GM12873 (cell line): ENCODE measurements around the gene MTCL1.

ENCODE experiments used
- TF ChIP-seq, protein P1 (sequence below): IDR thresholded peaks from 2 replicates; pipeline ENCODE4 v1.5.1; 2012; ENCODE audit warnings: low read depth, mild to moderate bottlenecking, moderate library complexity, low read length, control low read depth; ENCODE audit not compliant: insufficient read depth; ENCODE audit errors: missing control alignments

The MTCL1 gene

DNA sequence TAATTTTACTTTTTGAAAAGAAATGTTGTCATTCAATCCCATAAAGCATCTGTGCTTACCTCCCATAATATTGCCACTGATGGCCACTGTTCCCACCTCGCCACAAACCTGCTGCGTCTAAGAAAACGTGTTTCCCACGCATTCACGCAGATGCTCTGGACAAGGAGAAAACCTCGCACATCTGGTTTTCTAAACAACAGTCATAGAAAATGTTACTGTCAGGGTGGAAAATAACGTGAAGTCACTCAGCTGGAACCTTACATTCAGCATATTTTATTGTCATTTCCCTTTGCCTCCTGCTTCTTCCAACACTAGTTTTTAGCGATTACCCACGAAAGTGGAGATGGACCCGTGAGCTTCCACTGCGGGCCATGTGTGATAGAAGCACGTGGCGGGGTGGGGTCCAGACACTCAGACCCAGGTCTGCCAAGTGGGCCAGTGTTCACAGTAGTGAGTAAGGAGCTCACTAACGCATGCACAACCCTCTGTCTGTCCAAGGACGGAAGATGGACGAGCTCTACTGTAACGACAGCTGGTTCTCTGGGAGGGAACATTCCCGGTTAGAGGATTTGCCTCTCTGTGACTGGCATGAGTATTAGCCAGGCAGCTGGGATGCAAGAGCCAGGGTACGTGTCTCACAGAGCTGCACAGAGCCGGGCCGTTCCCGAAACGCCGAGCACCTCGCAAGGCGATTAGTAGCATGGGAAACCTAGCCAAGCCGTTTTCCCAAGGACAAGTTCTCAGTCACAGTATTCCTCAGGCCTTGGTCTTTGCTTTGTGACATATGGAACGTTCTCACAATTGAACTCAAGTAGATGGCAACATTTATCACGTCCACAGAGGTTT, 94.5 kb downstream of the MTCL1 start:
- TF ChIP-seq, protein P1, sequence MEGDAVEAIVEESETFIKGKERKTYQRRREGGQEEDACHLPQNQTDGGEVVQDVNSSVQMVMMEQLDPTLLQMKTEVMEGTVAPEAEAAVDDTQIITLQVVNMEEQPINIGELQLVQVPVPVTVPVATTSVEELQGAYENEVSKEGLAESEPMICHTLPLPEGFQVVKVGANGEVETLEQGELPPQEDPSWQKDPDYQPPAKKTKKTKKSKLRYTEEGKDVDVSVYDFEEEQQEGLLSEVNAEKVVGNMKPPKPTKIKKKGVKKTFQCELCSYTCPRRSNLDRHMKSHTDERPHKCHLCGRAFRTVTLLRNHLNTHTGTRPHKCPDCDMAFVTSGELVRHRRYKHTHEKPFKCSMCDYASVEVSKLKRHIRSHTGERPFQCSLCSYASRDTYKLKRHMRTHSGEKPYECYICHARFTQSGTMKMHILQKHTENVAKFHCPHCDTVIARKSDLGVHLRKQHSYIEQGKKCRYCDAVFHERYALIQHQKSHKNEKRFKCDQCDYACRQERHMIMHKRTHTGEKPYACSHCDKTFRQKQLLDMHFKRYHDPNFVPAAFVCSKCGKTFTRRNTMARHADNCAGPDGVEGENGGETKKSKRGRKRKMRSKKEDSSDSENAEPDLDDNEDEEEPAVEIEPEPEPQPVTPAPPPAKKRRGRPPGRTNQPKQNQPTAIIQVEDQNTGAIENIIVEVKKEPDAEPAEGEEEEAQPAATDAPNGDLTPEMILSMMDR: no peak

DNA sequence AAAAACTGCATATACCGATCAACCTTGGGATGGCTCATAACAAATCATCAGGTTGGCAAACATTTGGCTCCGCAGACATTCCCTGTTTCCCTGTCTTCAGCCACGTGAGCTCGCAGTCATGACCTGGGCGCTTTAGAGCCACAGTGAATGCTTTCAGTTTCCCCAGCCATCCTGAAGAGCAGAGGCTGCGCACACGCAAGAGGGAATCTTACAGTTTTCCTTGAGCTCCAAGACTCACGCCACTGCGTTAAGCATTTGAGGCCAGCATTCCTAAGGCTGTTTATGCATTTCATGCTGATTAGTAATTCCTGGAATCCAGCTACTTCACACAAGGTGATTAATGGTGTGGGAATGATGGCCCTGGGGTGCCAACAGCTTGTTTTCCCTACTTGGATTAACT, 95.1 kb downstream of the MTCL1 start:
- TF ChIP-seq, protein P1: no peak

DNA sequence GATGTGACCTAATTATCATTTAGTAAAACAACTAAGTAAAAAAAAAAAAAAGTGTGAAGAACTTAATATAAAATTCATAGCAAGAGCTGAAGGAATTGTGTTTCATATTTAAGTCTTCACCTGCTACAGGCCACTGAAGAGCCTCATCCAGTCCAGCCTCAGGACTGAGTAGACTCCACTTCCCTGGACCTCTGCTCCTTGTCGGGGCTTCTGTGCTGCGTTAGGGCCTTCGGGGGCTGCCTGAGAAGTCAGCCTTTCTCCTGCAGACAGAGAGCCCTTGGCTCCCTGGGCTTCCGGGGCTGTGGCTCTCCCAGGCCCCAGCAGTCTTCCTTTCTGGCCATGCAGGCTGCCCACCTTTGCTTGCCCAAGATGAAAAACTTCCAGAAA, 95.5 kb downstream of the MTCL1 start:
- TF ChIP-seq, protein P1: no peak

DNA sequence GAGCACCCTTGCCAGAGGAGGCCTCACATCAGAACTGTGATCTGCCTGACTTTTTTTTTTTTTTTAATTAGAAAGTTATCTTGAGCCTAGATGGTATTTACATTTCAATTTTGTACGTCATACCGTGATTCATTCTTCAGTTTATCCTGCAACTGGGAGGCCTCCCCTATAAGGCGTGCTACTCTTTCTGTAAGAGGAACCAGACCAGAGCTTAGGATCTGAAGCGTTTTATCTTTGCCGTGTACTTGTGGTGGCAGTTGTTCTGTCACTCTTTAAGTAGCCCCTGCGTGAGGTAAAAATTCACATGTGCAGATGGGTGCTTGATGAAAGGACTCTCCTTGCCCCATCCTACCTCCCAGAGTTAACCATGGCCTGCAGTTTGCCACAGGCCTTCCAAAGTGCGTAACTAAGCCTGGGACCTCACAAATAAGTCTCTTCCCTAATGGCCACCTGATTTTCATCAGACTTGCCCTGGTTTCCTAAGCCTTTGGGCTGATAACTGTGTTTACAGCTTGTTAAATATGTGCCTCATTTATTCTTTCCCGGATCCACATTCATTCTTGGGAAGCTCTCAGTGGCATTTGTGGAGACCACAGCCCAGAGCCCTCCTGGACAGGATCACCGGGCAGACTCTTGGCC, 96.0 kb downstream of the MTCL1 start:
- TF ChIP-seq, protein P1: no peak

DNA sequence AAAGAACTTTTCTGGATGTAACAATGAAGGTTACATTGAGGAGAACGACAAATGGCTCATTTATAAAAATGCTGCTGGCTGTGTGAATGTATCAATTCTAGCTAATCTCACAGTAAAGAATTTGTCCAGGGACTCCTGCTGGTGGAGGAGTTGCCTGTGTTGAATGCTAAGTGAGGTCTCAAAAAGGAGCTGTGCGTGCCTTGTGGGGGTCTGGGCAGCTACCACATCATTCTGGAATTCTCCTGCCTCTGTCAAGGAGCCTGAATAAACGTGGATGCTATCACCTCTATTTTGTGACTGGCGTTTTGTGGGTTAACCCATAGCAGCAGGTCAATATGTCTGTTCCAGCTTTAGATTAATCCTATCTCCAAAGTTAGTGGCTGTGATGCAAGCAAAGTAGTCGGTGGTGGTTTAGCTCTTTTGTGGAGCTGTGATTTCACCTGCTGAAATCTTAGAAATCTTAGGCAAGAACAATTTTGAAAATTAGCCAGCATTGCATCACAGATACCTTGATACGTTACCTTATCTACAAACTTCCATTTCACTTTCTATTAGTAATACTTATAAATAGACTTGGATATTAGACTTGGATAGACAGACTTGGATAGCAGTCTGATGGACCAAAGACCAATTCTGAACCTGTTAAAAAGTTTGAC, 96.8 kb downstream of the MTCL1 start:
- TF ChIP-seq, protein P1: no peak

DNA sequence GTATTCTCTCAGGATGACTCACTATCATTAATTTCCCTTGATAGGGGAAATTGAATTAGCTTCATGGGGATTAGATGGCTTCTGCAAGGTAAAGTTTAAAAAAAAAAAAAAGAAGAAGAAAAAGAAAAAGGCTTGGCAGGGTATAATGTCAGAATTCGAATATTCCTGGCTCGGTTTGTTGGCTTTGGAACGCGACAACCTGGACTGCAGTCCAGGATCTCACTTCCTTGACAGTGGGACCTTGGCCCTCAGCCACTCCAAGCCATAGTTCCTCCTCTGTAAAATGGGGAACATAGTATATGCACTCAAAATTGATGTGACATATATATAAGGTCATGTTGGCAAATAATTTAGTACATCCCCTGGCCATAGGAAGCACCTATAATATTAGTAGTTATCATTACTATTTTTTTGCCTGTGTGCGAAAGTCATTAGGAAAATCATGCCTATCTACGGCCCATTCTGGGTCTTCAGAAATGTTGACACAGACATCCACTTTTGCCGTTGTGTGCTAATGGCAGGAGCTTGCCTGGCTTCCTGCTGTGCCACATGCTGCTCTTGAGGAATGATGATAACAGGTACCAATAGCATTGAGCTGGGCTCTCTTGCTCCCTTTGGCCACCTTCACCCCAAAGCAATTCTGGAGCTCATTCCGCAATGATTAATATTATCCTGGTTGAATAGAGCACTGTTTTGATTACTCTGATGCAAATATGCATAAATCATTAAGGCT, 97.9 kb downstream of the MTCL1 start:
- TF ChIP-seq, protein P1: no peak
